Endothelial cell of umbilical vein (primary cell): ENCODE measurements around the gene CHST7. TPM values are rescaled to one million over a fixed set of nuclear protein-coding genes. Genes with fewer than 3 reads are reported as not detected.

Source experiments
- BruUV-seq: library from RNA; stranded (reverse); fragments of 400-500 nt; replicated peaks from 2 replicates; lab custom pipeline; 2021; lab: Mats Ljungman, UMichigan
- CTCF ChIA-PET: fragments of 300-600, 350-600 bp; sonication (Branson Sonifier 250); formaldehyde crosslinking; loops from one replicate; lab custom pipeline; 2021; ENCODE audit warnings: antibody characterized with exemption, inconsistent platforms; lab: Charles Lee
- POLR2A ChIA-PET: fragments of 300-600, 350-600 bp; sonication (Branson Sonifier 250); formaldehyde crosslinking; loops from one replicate; lab custom pipeline; 2021; ENCODE audit warnings: antibody characterized with exemption, inconsistent platforms; lab: Charles Lee
- DNase-seq: peaks from one replicate; pipeline ENCODE4 v3.0.0-alpha.2; 2011; ENCODE audit warnings: low read depth, low spot score
- FAIRE-seq: peaks from 2 replicates; lab custom pipeline; 2011; peaks lifted over from hg19 to GRCh38; lab: Jason Lieb, UNC
- H2AFZ ChIP-seq: 2 replicates; pipeline ENCODE4 v1.6.0; 2012; ENCODE audit warnings: low read depth, low read length, control low read depth, inconsistent platforms
- H3K27ac ChIP-seq: 2 replicates; pipeline ENCODE4 v1.5.1; 2011; ENCODE audit warnings: low read depth, mild to moderate bottlenecking, control low read depth, low read length, moderate library complexity; ENCODE audit not compliant: insufficient read depth
- H3K27me3 ChIP-seq, 2 experiments: 2 replicates each; pipeline versions ENCODE4 v1.6.0 to v1.6.1; 2011; ENCODE audit warnings: low read length in 2 of 2, mixed read lengths in 1 of 2; ENCODE audit not compliant: control insufficient read depth in 2 of 2, insufficient read depth in 2 of 2
- H3K36me3 ChIP-seq, 2 experiments: 2 replicates in 1 of 2; 3 replicates in 1 of 2; pipeline ENCODE4 v1.5.1; 2011; ENCODE audit warnings: low read length in 2 of 2, mild to moderate bottlenecking in 1 of 2, moderate library complexity in 1 of 2; ENCODE audit not compliant: control insufficient read depth in 2 of 2, insufficient read depth in 2 of 2; ENCODE audit errors: extremely low read depth in 1 of 2
- H3K4me1 ChIP-seq: 3 replicates; pipeline ENCODE4 v1.5.1; 2011; ENCODE audit warnings: mild to moderate bottlenecking, low read length; ENCODE audit not compliant: control insufficient read depth, insufficient read depth; ENCODE audit errors: extremely low read depth
- H3K4me2 ChIP-seq: 2 replicates; pipeline ENCODE4 v1.6.1; 2011; ENCODE audit warnings: low read length, control low read depth, mixed read lengths; ENCODE audit not compliant: insufficient read depth
- H3K4me3 ChIP-seq, 3 experiments: fragments of 200-600 bp in 1 of 3; sonication (generic), shearing (Covaris generic) in 1 of 3; replicated peaks in 1 of 3; 2 replicates each; pipeline ENCODE4 v1.5.1; 2011 to 2016; ENCODE audit warnings: control low read depth in 3 of 3, low read length in 3 of 3, mild to moderate bottlenecking in 2 of 3, inconsistent platforms in 1 of 3, low read depth in 1 of 3, moderate library complexity in 1 of 3; ENCODE audit not compliant: insufficient read depth in 1 of 3
- H3K79me2 ChIP-seq: 2 replicates; pipeline ENCODE4 v1.6.0; 2012; ENCODE audit warnings: low read length, inconsistent platforms; ENCODE audit not compliant: control insufficient read depth, insufficient read depth
- H3K9ac ChIP-seq: replicated peaks from 2 replicates; pipeline ENCODE3; 2011; ENCODE audit warnings: low read length, control low read depth; ENCODE audit not compliant: insufficient read depth; ENCODE audit errors: extremely low read depth
- H3K9me1 ChIP-seq: replicated peaks from 3 replicates; pipeline ENCODE4 v1.6.0; 2011; ENCODE audit warnings: mild to moderate bottlenecking, low read length; ENCODE audit not compliant: control insufficient read depth, insufficient read depth; ENCODE audit errors: extremely low read depth
- H3K9me3 ChIP-seq: replicated peaks from 2 replicates; pipeline ENCODE4 v1.5.1; 2012; ENCODE audit warnings: low read length, inconsistent platforms; ENCODE audit not compliant: control insufficient read depth, insufficient read depth
- H4K20me1 ChIP-seq: replicated peaks from 2 replicates; pipeline ENCODE3; 2011; ENCODE audit warnings: mild to moderate bottlenecking, low read length; ENCODE audit not compliant: control insufficient read depth, insufficient read depth; ENCODE audit errors: extremely low read depth
- CTCF ChIP-seq, 2 donors: IDR thresholded peaks; 1 replicate in 1 of 2; 2 replicates in 1 of 2; pipeline ENCODE4 v1.5.1; 2011; ENCODE audit warnings: low read length in 2 of 2, mild to moderate bottlenecking in 2 of 2, moderate library complexity in 2 of 2, control low read depth in 1 of 2, inconsistent platforms in 1 of 2, low read depth in 1 of 2; ENCODE audit not compliant: insufficient read depth in 1 of 2; ENCODE audit errors: extremely low read depth in 1 of 2
- EZH2 ChIP-seq: IDR thresholded peaks from 2 replicates; pipeline ENCODE4 v1.6.1; 2012; ENCODE audit warnings: borderline replicate concordance, low read depth, mild to moderate bottlenecking, moderate library complexity, low read length, inconsistent platforms; ENCODE audit not compliant: severe bottlenecking
- FOS ChIP-seq: IDR thresholded peaks from 2 replicates; pipeline ENCODE4 v1.6.1; 2011; ENCODE audit warnings: mild to moderate bottlenecking, low read length, moderate library complexity, borderline replicate concordance; ENCODE audit not compliant: insufficient read depth
- GATA2 ChIP-seq: IDR thresholded peaks from 2 replicates; pipeline ENCODE4 v1.7.0; 2011; ENCODE audit warnings: low read depth, mild to moderate bottlenecking, moderate library complexity, mixed read lengths, low read length; ENCODE audit not compliant: insufficient read length, insufficient read depth
- JUN ChIP-seq: IDR thresholded peaks from 2 replicates; pipeline ENCODE4 v1.6.1; 2011; ENCODE audit warnings: borderline replicate concordance, low read depth; ENCODE audit not compliant: insufficient read length, insufficient read depth
- MAX ChIP-seq: IDR thresholded peaks from 2 replicates; pipeline ENCODE4 v1.6.1; 2011; ENCODE audit not compliant: insufficient read depth, insufficient read length
- POLR2A ChIP-seq: IDR thresholded peaks from 2 replicates; pipeline ENCODE4 v1.6.1; 2012; ENCODE audit warnings: low read depth, mild to moderate bottlenecking, control low read depth, low read length
- POLR2AphosphoS5 ChIP-seq: IDR thresholded peaks from 2 replicates; pipeline ENCODE4 v1.6.1; 2012; ENCODE audit warnings: low read depth, mild to moderate bottlenecking, control low read depth, low read length, moderate library complexity; ENCODE audit not compliant: insufficient read depth
- dilution Hi-C: fragments of 300-500 bp; cut with MboI; formaldehyde crosslinking; loops from one replicate; pipeline ENCODE4 v1.15.0; 2019; ENCODE audit warnings: low sequenced_read_pairs; ENCODE audit not compliant: extremely low pct_ligation_motif_present
- intact Hi-C: fragments of 100-400 bp; cut with micrococcal nuclease; formaldehyde crosslinking; loops from one replicate; pipeline ENCODE4 v1.10.0; 2022
- polyA plus RNA-seq, 4 experiments: library from polyadenylated mRNA; depleted of rRNA in 3 of 4; stranded (reverse) in 3 of 4; unstranded in 1 of 4; fragments of >200 nt; gene quantifications; 2 replicates each; pipeline versions ENCODE4 v1.2.1 to v1.2.3, GENCODE V29; 2011 to 2012; ENCODE audit warnings: missing spikeins in 1 of 4
- total RNA-seq: library from RNA; stranded (reverse); gene quantifications from 2 replicates; pipeline ENCODE4 v1.2.3, GENCODE V29; 2021

CHST7 gene
- total and polyA plus RNA-seq, 2 donors (not counting 3 experiments of a cell fraction or from before 2014, with no cell fraction given) = 4.5 to 11.2 TPM

DNA sequence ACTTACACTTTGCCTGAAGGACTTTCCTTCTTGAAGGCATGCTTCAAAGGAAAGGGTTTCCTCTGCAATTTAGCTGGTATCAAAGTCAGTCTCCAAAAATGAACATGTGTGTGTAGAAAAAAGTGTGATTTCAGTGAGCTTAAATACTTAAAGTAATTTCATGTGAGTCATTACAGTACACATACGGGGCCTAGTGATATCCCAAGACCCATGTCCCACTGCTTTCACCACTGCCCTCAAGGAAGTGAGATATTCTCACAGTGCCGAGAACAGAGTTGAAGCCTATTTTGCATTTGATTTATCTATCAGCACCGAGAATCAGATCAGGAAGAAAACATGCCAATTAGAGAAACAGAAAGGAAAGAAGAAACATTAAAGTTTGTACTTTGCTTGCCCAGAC, 61.0 kb downstream of the CHST7 start:
- ChIA-PET POLR2A (no interaction called here), CTCF (no interaction called here)
- H4K20me1 ChIP-seq = no peaks in the 10 kb centered on the region
- no peak overlapping the region for H3K27ac ChIP-seq
- H3K4me1 ChIP-seq = peaks cover 3% of the 10 kb centered on the region
- FAIRE-seq (no peak), DNase-seq (no peak)
- no peaks in the 10 kb centered on the region for H3K9me3 ChIP-seq
- H2AFZ ChIP-seq = no peak overlapping the region
- TF ChIP-seq CTCF (IDR thresholded peaks at IDR 0.05; ENCODE audit: extremely low read depth in 1 of 2, insufficient read depth in 1 of 2, low read depth in 1 of 2, low read length in 2 of 2) = no peak
- TF ChIP-seq GATA2 = no peak
- no peak for TF ChIP-seq EZH2
- TF ChIP-seq POLR2A = no peak
- no peak for TF ChIP-seq FOS
- no peak for TF ChIP-seq JUN
- TF ChIP-seq MAX = no peak
- no peak for TF ChIP-seq POLR2AphosphoS5
- no peaks in the 10 kb centered on the region for H3K27me3 ChIP-seq
- no peak overlapping the region for H3K9ac ChIP-seq
- H3K4me2 ChIP-seq = no peak overlapping the region
- no peak overlapping the region for H3K4me3 ChIP-seq
- intact Hi-C loops = no loop called here
- no TSS peak for BruUV-seq
- dilution Hi-C loops = no loop called here
- no peaks in the 10 kb centered on the region for H3K9me1 ChIP-seq
- no peaks in the 10 kb centered on the region for H3K36me3 ChIP-seq
- no peaks in the 10 kb centered on the region for H3K79me2 ChIP-seq
